Stimulated activated CD8-positive, alpha-beta memory T cell treated with anti-CD3 and anti-CD28 coated beads, Interleukin-15, amount 100 ng/mL, for 1 hour (primary cell): ENCODE data around the gene NUDT1.
"Not testable (repeated sequence)": the region's sequence is repeated elsewhere in the genome, so short reads cannot be mapped to it uniquely, and the experiment has no call there.

Source experiments
- DNase-seq: peaks from one replicate; pipeline ENCODE4 v3.0.0-alpha.2; 2020; ENCODE audit warnings: low read depth

Gene NUDT1

GRCh38 chr7:2249744-2250323, 7.8 kb downstream of the NUDT1 start:
- no peak for DNase-seq

- no peak for DNase-seq
These were observed 9.4 kb downstream of the NUDT1 start for GRCh38 chr7:2251381-2251780.

DNA sequence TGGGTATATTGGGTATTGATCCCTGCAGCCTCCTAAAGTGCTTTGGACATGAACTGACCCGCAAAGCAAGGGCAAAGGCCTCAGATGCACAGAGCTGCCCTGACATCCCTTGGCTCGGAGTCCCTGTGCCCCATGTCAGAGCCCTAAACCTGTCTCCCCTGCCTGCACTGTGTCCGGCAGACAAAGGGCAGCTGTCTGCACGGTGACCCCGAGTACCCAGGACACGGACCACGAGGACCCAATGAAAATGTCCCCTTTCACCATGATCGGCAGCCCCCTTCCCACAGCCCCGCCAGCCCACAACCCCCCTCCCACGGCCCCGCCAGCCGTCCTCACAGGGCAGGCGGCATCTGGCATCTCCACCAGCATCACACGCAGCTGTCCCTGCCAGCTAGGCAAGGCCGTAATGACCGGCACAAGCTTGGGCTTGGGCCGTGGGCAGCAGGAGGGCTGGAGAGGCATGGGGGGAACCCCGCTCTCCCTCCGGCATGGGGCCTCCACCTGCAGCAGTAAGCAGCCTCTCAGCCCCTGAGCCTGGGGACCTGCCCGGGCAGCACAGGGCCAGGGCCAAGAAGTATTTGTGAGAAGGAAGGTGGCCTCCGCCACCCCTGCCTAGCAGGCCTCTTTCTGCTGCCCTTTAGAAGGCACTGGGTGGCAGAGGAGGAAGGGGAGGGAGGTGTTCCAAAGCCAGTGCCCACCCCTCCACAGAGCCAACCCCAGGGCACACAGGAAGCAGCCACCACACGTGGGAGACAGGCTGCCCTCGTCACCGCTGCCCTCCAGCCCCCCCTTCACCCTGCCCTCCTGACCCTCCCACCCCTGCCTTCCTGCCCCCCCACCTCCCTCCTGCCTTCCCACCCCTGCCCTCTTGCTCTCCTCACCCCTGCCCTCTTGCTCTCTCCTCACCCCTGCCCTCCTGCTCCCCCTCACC, 10.1 kb downstream of the NUDT1 start:
- no peak for DNase-seq

GRCh38 chr7:2253021-2253420, 11.0 kb downstream of the NUDT1 start:
- DNase-seq: no peak

- DNase-seq: no peak
These were observed 11.7 kb downstream of the NUDT1 start for GRCh38 chr7:2253525-2254244.

DNA sequence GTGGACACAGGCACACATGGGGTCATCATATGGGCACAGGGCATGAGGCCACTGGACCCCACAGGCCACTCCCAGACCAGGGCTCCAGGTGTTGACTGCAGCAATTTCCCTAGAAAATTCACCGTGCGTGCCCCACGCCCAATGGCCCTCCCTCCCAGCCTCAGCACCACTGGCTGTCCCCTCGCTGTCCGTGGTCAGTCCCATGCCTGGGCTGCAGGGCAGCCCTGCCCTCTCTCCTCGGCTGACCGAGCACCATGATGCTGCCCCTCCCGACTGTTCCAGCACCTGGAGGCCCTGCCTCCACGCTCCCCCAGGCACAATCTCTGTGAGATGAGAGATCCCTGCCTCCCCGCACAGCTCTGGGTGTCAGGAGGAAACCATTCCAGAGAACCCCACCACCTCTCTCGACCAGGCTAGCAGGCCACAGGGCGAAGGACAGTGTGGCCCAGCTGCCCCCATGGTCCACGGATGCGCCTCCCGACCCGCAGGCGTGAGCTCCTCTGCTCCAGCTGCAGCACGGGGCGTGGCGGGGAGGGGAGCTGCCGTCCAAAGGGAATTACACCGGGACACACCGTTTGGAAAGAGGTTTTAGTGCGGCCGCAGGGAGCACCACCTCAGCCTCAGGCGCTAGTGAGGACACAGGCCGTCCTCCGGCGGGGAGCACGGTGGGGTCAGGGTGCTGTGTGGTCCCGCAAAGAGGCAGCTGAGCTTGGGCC, 12.6 kb downstream of the NUDT1 start:
- DNase-seq: no peak

- DNase-seq: no peak
These were observed 13.4 kb downstream of the NUDT1 start for GRCh38 chr7:2255145-2256139.

- DNase-seq: no peak
These were observed 14.4 kb downstream of the NUDT1 start for GRCh38 chr7:2256306-2257045.

DNA sequence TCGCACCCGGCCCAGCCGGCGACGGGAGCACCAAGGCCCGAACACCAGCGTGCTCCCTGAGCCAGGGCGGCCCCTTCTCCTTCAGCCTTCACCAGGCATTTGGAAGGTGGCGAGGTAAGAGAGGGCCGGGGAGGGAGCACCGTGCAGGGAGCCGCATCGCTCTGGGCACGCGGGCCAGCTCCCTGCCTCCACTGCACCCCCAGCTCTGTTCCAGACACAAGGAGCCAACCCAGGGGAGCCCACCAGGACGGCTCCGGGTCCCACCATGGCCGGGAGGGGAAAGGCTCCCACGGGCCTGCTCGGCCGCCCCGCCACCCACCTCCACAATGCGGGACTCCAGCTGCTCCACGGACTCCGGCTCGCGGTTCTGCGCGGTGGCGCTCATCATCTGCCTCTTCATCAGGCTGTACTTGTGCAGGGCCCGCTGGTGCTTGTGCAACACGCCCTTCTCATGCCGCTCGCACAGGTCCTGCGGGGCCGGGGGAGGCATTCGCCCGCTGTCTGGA, 15.1 kb downstream of the NUDT1 start:
- DNase-seq: no peak

GRCh38 chr7:2257651-2258050, 15.6 kb downstream of the NUDT1 start:
- DNase-seq: no peak

DNA sequence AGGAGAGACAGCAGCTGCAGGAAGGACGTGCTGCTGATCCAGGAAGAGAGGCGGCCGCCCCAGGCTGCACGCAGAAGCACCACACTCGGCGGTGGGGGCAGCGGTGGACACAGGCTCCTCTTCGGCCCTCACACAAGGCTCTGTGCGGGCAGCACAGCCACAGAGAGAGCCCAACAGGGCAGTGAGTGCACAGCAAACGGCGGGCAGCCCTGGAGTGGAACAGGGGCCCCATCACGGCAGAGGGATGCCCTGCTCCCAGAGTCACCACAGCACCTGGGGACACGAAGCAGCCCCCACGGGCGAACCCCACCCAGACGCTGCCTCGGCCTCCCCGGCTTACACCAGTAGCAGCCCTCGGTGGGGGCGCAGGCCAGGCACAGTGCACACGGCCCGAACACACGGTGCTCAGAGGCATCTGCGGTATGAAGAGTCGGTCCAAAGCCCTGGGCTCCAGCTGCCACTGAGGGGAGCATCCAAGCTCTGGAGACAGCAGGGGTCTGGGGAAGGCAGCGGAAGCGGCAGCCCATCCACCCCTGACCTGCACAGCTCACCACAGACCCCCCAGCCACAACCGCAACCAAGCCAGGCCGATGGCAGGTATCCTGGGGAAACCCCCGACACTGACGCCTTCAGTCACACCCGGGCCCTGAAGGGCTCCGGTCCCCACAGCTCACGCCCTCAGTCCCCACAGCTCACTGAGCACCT, 16.8 kb downstream of the NUDT1 start:
- DNase-seq: no peak

- DNase-seq: no peak
These were observed 17.5 kb downstream of the NUDT1 start for GRCh38 chr7:2259480-2259879.

- DNase-seq: no peak
These were observed 18.8 kb downstream of the NUDT1 start for GRCh38 chr7:2260820-2261219.

GRCh38 chr7:2261611-2262010, 19.6 kb downstream of the NUDT1 start:
- peak; percentile 7 for DNase-seq

- no peak for DNase-seq
These were observed 21.1 kb downstream of the NUDT1 start for GRCh38 chr7:2263176-2263575.

- DNase-seq: no peak
These were observed 22.1 kb downstream of the NUDT1 start for GRCh38 chr7:2264158-2264557.

DNA sequence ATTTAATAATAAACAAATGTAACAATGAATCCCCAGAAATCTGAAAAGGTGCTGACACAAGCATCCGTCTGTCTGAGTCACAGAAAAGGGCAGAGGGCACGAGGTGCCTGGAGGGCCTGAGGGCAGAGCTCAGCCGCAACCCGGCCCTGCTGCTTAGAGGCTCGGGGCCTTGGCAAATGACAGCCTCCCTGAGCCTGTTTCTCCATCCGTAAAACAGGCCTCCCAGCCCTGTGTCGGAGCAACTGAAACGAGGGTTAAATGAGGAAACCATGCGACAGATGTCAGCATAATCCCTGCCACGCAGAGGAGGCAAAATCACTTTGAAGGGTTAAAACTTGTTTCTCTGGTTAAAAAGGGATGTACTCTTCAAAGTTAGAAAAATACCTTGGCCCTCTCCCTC, 24.9 kb downstream of the NUDT1 start:
- DNase-seq: no peak

- DNase-seq: not testable (repeated sequence)
These were observed 27.3 kb downstream of the NUDT1 start for GRCh38 chr7:2269089-2269990.
